Gastrocnemius medialis (tissue), 4 donors: ENCODE measurements around the gene CASZ1. TPM values are rescaled to one million over a fixed set of nuclear protein-coding genes. Genes with fewer than 3 reads are reported as not detected.
A peak's percentile ranks its signal among the peaks of the same experiment; 100 is the strongest.

ENCODE experiments used
- ATAC-seq, 2 donors: fragments of 150-250 bp; one replicate each; pipeline ENCODE4 v1.9.1; 2016
- DNase-seq, 2 donors: peaks; one replicate each; pipeline ENCODE4 v3.0.0-alpha.2; 2019
- H3K27ac ChIP-seq, 4 donors: fragments of 200-600 bp; sonication (generic); 1 replicate in 1 of 4; 2 replicates in 3 of 4; pipeline ENCODE4 v1.5.1; 2016 to 2018; ENCODE audit warnings: mild to moderate bottlenecking in 2 of 4, moderate library complexity in 1 of 4
- H3K27me3 ChIP-seq, 3 donors: fragments of 200-600 bp; sonication (generic) in 2 of 3; 1 replicate in 1 of 3; 2 replicates in 2 of 3; pipeline versions ENCODE4 v1.5.1 to v1.6.0; 2016 to 2019; ENCODE audit warnings: mild to moderate bottlenecking in 1 of 3, moderate library complexity in 1 of 3
- H3K36me3 ChIP-seq, 2 donors: fragments of 200-600 bp; sonication (generic) in 1 of 2; one replicate each; pipeline ENCODE4 v1.5.1; 2017 to 2018
- H3K4me1 ChIP-seq, 2 donors: fragments of 200-600 bp; sonication (generic) in 1 of 2; one replicate each; pipeline ENCODE4 v1.5.1; 2016 to 2017; ENCODE audit warnings: mild to moderate bottlenecking in 2 of 2
- H3K4me3 ChIP-seq, 4 donors: fragments of 200-600 bp; sonication (generic) in 3 of 4; 1 replicate in 1 of 4; 2 replicates in 3 of 4; pipeline ENCODE4 v1.5.1; 2016 to 2019; ENCODE audit warnings: mild to moderate bottlenecking in 2 of 4
- H3K9me3 ChIP-seq, 3 donors: fragments of 200-600 bp; sonication (generic) in 2 of 3; 1 replicate in 1 of 3; 2 replicates in 2 of 3; pipeline ENCODE4 v1.5.1; 2016 to 2019
- CTCF ChIP-seq, 5 experiments: fragments of 450-650 bp in 3 of 5; fragments of 200-600 bp in 2 of 5; sonication (generic) in 2 of 5; IDR thresholded peaks in 4 of 5; conservative IDR thresholded peaks in 1 of 5; 1 replicate in 4 of 5; 2 replicates in 1 of 5; pipeline ENCODE4 v1.5.1; 2016 to 2019; ENCODE audit warnings: antibody characterized with exemption in 5 of 5, mild to moderate bottlenecking in 3 of 5, moderate library complexity in 3 of 5
- POLR2A ChIP-seq, 2 donors: fragments of 450-650 bp; IDR thresholded peaks; one replicate each; pipeline ENCODE4 v1.6.1; 2017; ENCODE audit warnings: antibody characterized with exemption in 2 of 2, mild to moderate bottlenecking in 2 of 2, moderate library complexity in 2 of 2
- in situ Hi-C, 4 donors: fragments of 200-750 bp; cut with MboI; loops; one replicate each; pipeline versions ENCODE4 v1.15.0 to v1.8.0; 2017; ENCODE audit warnings: low sequenced_read_pairs in 4 of 4
- intact Hi-C: fragments of 100-400 bp; cut with DNase I; formaldehyde crosslinking; loops from one replicate; pipeline ENCODE4 v1.15.1; 2023; ENCODE audit warnings: low total_unique reads
- total RNA-seq, 4 donors: library from RNA; depleted of rRNA; stranded (reverse); fragments of >200 nt; gene quantifications; one replicate each; pipeline versions ENCODE4 v1.1.0 to v1.2.3, GENCODE V29; 2016

Gene CASZ1
- total RNA-seq, 4 donors from 2014 or later = 19.1 to 121 (median 80.6) TPM

GRCh38 chr1:10675813-10676212 is 120.6 kb downstream of the CASZ1 start:
- H3K4me3 ChIP-seq = no peak overlapping the region
- DNase-seq (no peak), ATAC-seq (no peak)
- H3K27me3 ChIP-seq = no peaks in the 10 kb centered on the region
- no peaks in the 10 kb centered on the region for H3K36me3 ChIP-seq
- H3K27ac ChIP-seq = peak overlapping the region in 1 of 4 donors; percentile 34
- intact Hi-C loops = no loop called here
- peaks cover 39 to 44% of the 10 kb centered on the region in 2 donors for H3K4me1 ChIP-seq
- TF ChIP-seq POLR2A (IDR thresholded peaks at IDR 0.05) (no peak), CTCF (IDR thresholded peaks at IDR 0.05 in 4 of 5, conservative IDR thresholded peaks at IDR 0.05 in 1 of 5) (no peak)
- no peaks in the 10 kb centered on the region for H3K9me3 ChIP-seq
- in situ Hi-C loops = loop anchor here in 2 of 4 donors (25.0 kb wide), 1 partner anchor 111 kb away; the partner anchor contains the start of gene CASZ1 (in 2 of the 2)

GRCh38 chr1:10674700-10675609 is 121.5 kb downstream of the CASZ1 start:
- Histone ChIP-seq H3K9me3 (no peaks in the 10 kb centered on the region), H3K27ac (peak overlapping the region in 3 of 4 donors; percentile 6 to 34 (median 21)), H3K27me3 (no peaks in the 10 kb centered on the region), H3K4me3 (no peak overlapping the region), H3K36me3 (no peaks in the 10 kb centered on the region), H3K4me1 (peaks cover 34 to 44% of the 10 kb centered on the region in 2 donors)
- TF ChIP-seq POLR2A (IDR thresholded peaks at IDR 0.05) = no peak
- TF ChIP-seq CTCF (IDR thresholded peaks at IDR 0.05 in 4 of 5, conservative IDR thresholded peaks at IDR 0.05 in 1 of 5) = no peak
- in situ Hi-C loops (loop anchor here in 2 of 4 donors (25.0 kb wide), 1 partner anchor 112 kb away; the partner anchor contains the start of gene CASZ1 (in 2 of the 2)), intact Hi-C loops (loop anchor here (5.0 kb wide), 1 partner anchor 482 kb away; no protein-coding TSS in a partner anchor)
- DNase-seq (no peak), ATAC-seq (no peak)

GRCh38 chr1:10674222-10674621 is 122.2 kb downstream of the CASZ1 start:
- H3K4me1 ChIP-seq = peaks cover 32 to 43% of the 10 kb centered on the region in 2 donors
- H3K27me3 ChIP-seq = no peaks in the 10 kb centered on the region
- DNase-seq = no peak
- no peaks in the 10 kb centered on the region for H3K36me3 ChIP-seq
- TF ChIP-seq CTCF (IDR thresholded peaks at IDR 0.05 in 4 of 5, conservative IDR thresholded peaks at IDR 0.05 in 1 of 5) (no peak), POLR2A (IDR thresholded peaks at IDR 0.05) (no peak)
- no peaks in the 10 kb centered on the region for H3K9me3 ChIP-seq
- H3K27ac ChIP-seq = peak overlapping the region in 3 of 4 donors; percentile 6 to 21 (median 13)
- H3K4me3 ChIP-seq = no peak overlapping the region
- intact Hi-C loops = loop anchor here (5.0 kb wide), 1 partner anchor 483 kb away; no protein-coding TSS in a partner anchor
- in situ Hi-C loops = no loop called here
- ATAC-seq = no peak

GRCh38 chr1:10673109-10673711 is 123.2 kb downstream of the CASZ1 start:
- in situ Hi-C loops = no loop called here
- H3K27ac ChIP-seq = no peak overlapping the region
- ATAC-seq (no peak), DNase-seq (no peak)
- no peaks in the 10 kb centered on the region for H3K36me3 ChIP-seq
- no peak overlapping the region for H3K4me3 ChIP-seq
- TF ChIP-seq CTCF (IDR thresholded peaks at IDR 0.05 in 4 of 5, conservative IDR thresholded peaks at IDR 0.05 in 1 of 5) (no peak), POLR2A (IDR thresholded peaks at IDR 0.05) (no peak)
- H3K4me1 ChIP-seq = peaks cover 32 to 43% of the 10 kb centered on the region in 2 donors
- intact Hi-C loops = loop anchor here (5.0 kb wide), 1 partner anchor 484 kb away; no protein-coding TSS in a partner anchor
- no peaks in the 10 kb centered on the region for H3K9me3 ChIP-seq
- H3K27me3 ChIP-seq = no peaks in the 10 kb centered on the region
